Fibroblast of the conjunctiva (primary cell): ENCODE results near the gene ZNF835.
A peak's percentile ranks its signal among the peaks of the same experiment; 100 is the strongest.
"Not testable (repeated sequence)": the region's sequence is repeated elsewhere in the genome, so short reads cannot be mapped to it uniquely, and the experiment has no call there.

Source experiments
- DNase-seq: peaks from one replicate; pipeline ENCODE4 v3.0.0-alpha.2; 2010; ENCODE audit warnings: low read depth

The ZNF835 gene

GRCh38 chr19:56671613-56671994 lies at the start of gene ZNF835:
Gene ZNF835 (minus strand): TSS chr19:56671757. CDS start chr19:56665198, 6,559 bp downstream.
- DNase-seq = peak; percentile 50

GRCh38 chr19:56720281-56720680 lies 48.7 kb upstream of the ZNF835 start:
- DNase-seq = no peak

- DNase-seq = no peak
Observed at GRCh38 chr19:56718231-56718630, 46.7 kb upstream of the ZNF835 start.

- DNase-seq = no peak
Observed at GRCh38 chr19:56712611-56713276, 41.2 kb upstream of the ZNF835 start.

- DNase-seq = no peak
Observed at GRCh38 chr19:56710437-56710836, 38.9 kb upstream of the ZNF835 start.

GRCh38 chr19:56707821-56708220 lies 36.3 kb upstream of the ZNF835 start:
- DNase-seq = no peak

- DNase-seq = no peak
Observed at GRCh38 chr19:56705939-56706338, 34.4 kb upstream of the ZNF835 start.

- no peak for DNase-seq
Observed at GRCh38 chr19:56701895-56702294, 30.3 kb upstream of the ZNF835 start.

- DNase-seq = no peak
Observed at GRCh38 chr19:56699552-56699951, 28.0 kb upstream of the ZNF835 start.

GRCh38 chr19:56692206-56692895 lies 20.8 kb upstream of the ZNF835 start:
- no peak for DNase-seq

GRCh38 chr19:56690670-56691069 lies 19.1 kb upstream of the ZNF835 start:
- DNase-seq = no peak

GRCh38 chr19:56689198-56689597 lies 17.6 kb upstream of the ZNF835 start:
- DNase-seq = no peak

- DNase-seq = no peak
Observed at GRCh38 chr19:56687031-56687430, 15.5 kb upstream of the ZNF835 start.

- DNase-seq = no peak
Observed at GRCh38 chr19:56683116-56683515, 11.6 kb upstream of the ZNF835 start.

GRCh38 chr19:56681702-56682101 lies 10.1 kb upstream of the ZNF835 start:
- DNase-seq = no peak

GRCh38 chr19:56678205-56678604 lies 6.6 kb upstream of the ZNF835 start:
- DNase-seq = no peak

GRCh38 chr19:56672610-56673009 lies 1.1 kb upstream of the ZNF835 start:
- not testable (repeated sequence) for DNase-seq

GRCh38 chr19:56670961-56671612 lies 470 bp downstream of the ZNF835 start:
- DNase-seq = no peak

- no peak for DNase-seq
Observed at GRCh38 chr19:56670401-56670960, 1.1 kb downstream of the ZNF835 start.

GRCh38 chr19:56668676-56669075 lies 2.9 kb downstream of the ZNF835 start:
- no peak for DNase-seq

GRCh38 chr19:56667311-56667870 lies 4.2 kb downstream of the ZNF835 start:
- DNase-seq = no peak

GRCh38 chr19:56664511-56664910 lies 7.0 kb downstream of the ZNF835 start:
- DNase-seq = no peak
